ENCODE data around the gene CDC26.

GRCh38 chr9:113254991-113255390 is 20.4 kb downstream of the CDC26 start:
- TF ChIP-seq CTCF (IDR thresholded peaks at IDR 0.05): no peak
- no peak for TF ChIP-seq POLR2AphosphoS5 (IDR thresholded peaks at IDR 0.05)

Data from transverse colon (tissue), 4 donors.